Immature natural killer cell (primary cell): ENCODE results near the gene PPM1F. TPM values are rescaled to one million over a fixed set of nuclear protein-coding genes. Genes with fewer than 3 reads are reported as not detected.
A peak's percentile ranks its signal among the peaks of the same experiment; 100 is the strongest.
"Not testable (repeated sequence)": the region's sequence is repeated elsewhere in the genome, so short reads cannot be mapped to it uniquely, and the experiment has no call there.

Experiments
- DNase-seq, 3 donors: peaks; one replicate each; pipeline ENCODE4 v3.0.0; 2022; ENCODE audit warnings: mixed read lengths in 1 of 3
- H3K27ac Mint-ChIP-seq, 6 donors: one replicate each; pipeline ENCODE4 v1.8.0; 2020; ENCODE audit warnings: mixed read lengths in 6 of 6, mild to moderate bottlenecking in 5 of 6, inconsistent platforms in 4 of 6, moderate library complexity in 3 of 6
- H3K27me3 Mint-ChIP-seq, 3 donors: one replicate each; pipeline ENCODE4 v1.8.0; 2020 to 2021; ENCODE audit warnings: low read depth in 3 of 3, mild to moderate bottlenecking in 3 of 3, mixed read lengths in 3 of 3, moderate library complexity in 3 of 3, inconsistent platforms in 1 of 3
- H3K36me3 Mint-ChIP-seq, 3 donors: one replicate each; pipeline ENCODE4 v1.8.0; 2020; ENCODE audit warnings: mixed read lengths in 3 of 3, inconsistent platforms in 2 of 3, mild to moderate bottlenecking in 2 of 3
- H3K4me1 Mint-ChIP-seq, 2 donors: one replicate each; pipeline ENCODE4 v1.8.0; 2020; ENCODE audit warnings: inconsistent platforms in 2 of 2, mild to moderate bottlenecking in 2 of 2, mixed read lengths in 2 of 2, moderate library complexity in 1 of 2
- H3K4me3 Mint-ChIP-seq, 5 donors: one replicate each; pipeline ENCODE4 v1.8.0; 2020; ENCODE audit warnings: mild to moderate bottlenecking in 5 of 5, mixed read lengths in 5 of 5, inconsistent platforms in 3 of 5, moderate library complexity in 3 of 5
- H3K9me3 Mint-ChIP-seq, 6 donors: one replicate each; pipeline ENCODE4 v1.8.0; 2020; ENCODE audit warnings: mild to moderate bottlenecking in 6 of 6, mixed read lengths in 6 of 6, inconsistent platforms in 4 of 6, moderate library complexity in 3 of 6
- polyA plus RNA-seq, 3 donors: library from polyadenylated mRNA; unstranded; fragments of 300-500 nt; fragmentation: Illumina TruSeq; gene quantifications; one replicate each; pipeline ENCODE4 v1.2.3, GENCODE V29; 2021

Gene PPM1F
- polyA plus RNA-seq, 3 donors from 2014 or later = 5.5 to 13.6 (median 8.0) TPM

GRCh38 chr22:21947040-21948014 lies 5.3 kb downstream of the PPM1F start:
- no peak overlapping the region for H3K27ac Mint-ChIP-seq

DNA sequence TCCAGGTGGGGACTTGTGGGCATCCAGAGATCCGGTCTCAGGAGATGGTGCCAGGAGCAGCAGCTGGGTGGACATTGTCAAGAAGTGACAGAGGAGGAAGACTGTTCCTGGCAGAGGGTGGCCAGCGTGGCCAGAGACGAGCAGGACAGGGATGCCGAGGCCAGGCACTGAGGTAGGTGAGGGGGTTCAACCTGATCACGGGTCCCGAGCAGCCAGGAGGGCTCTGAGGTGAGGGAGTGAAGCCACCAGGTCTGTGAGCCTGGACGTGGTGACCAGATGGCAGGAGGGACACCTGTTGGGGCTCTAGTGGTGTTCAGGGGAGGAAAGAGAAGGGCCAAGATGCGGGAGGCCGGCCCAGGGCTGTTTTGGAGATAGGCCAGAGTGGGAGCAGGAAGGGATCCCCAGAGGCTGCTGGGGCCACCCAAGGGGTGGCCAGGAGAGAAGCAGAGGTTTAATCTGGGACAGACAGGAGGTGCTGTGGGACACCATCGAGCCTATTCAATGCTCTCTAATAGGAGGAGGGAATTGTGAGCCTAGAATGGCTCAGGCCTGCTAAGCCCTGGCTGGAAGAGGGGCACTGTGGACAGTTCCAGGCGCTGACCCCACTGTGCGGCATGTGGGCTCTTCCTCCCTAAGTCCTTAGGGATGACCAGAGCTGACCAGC lies 6.3 kb downstream of the PPM1F start:
- peaks cover 0 to 3% (median 2%) of the 10 kb centered on the region in 3 donors for H3K27me3 Mint-ChIP-seq
- no peak overlapping the region for H3K4me3 Mint-ChIP-seq
- DNase-seq = no peak
- no peaks in the 10 kb centered on the region for H3K9me3 Mint-ChIP-seq
- no peak overlapping the region for H3K27ac Mint-ChIP-seq
- peaks cover 6 to 8% (median 6%) of the 10 kb centered on the region in 3 donors for H3K36me3 Mint-ChIP-seq
- H3K4me1 Mint-ChIP-seq = peaks cover 12 to 13% of the 10 kb centered on the region in 2 donors

More at GRCh38 chr22:21947040-21948014, 5.3 kb downstream of the PPM1F start:
- DNase-seq = no peak
- Mint-ChIP-seq H3K36me3 (peaks cover 5 to 6% (median 6%) of the 10 kb centered on the region in 3 donors), H3K27me3 (peaks cover 2 to 4% (median 3%) of the 10 kb centered on the region in 3 donors), H3K4me1 (peaks cover 14 to 21% of the 10 kb centered on the region in 2 donors), H3K9me3 (no peaks in the 10 kb centered on the region), H3K4me3 (no peak overlapping the region)

- Mint-ChIP-seq H3K27me3 (peaks cover 0 to 3% (median 0%) of the 10 kb centered on the region in 3 donors), H3K36me3 (peaks cover 6 to 12% (median 6%) of the 10 kb centered on the region in 3 donors), H3K9me3 (no peaks in the 10 kb centered on the region), H3K4me3 (no peak overlapping the region), H3K4me1 (peaks cover 5 to 10% of the 10 kb centered on the region in 2 donors), H3K27ac (no peak overlapping the region)
- DNase-seq = no peak
Observed at GRCh38 chr22:21945453-21946261, 7.0 kb downstream of the PPM1F start.

GRCh38 chr22:21944871-21945270 lies 7.8 kb downstream of the PPM1F start:
- Mint-ChIP-seq H3K27ac (no peak overlapping the region), H3K9me3 (no peaks in the 10 kb centered on the region), H3K27me3 (peaks cover 0 to 3% (median 0%) of the 10 kb centered on the region in 3 donors), H3K4me3 (no peak overlapping the region), H3K36me3 (peaks cover 6 to 12% (median 6%) of the 10 kb centered on the region in 3 donors), H3K4me1 (peaks cover 5 to 12% of the 10 kb centered on the region in 2 donors)
- no peak for DNase-seq

GRCh38 chr22:21943571-21944448 lies 8.8 kb downstream of the PPM1F start:
- no peak overlapping the region for H3K4me3 Mint-ChIP-seq
- DNase-seq = no peak
- no peak overlapping the region for H3K27ac Mint-ChIP-seq
- peaks cover 13 to 19% of the 10 kb centered on the region in 2 donors for H3K4me1 Mint-ChIP-seq
- peaks cover 0 to 3% (median 1%) of the 10 kb centered on the region in 3 donors for H3K27me3 Mint-ChIP-seq
- H3K36me3 Mint-ChIP-seq = peaks cover 6 to 12% (median 6%) of the 10 kb centered on the region in 3 donors
- no peaks in the 10 kb centered on the region for H3K9me3 Mint-ChIP-seq

- Mint-ChIP-seq H3K27ac (peak overlapping the region in 1 of 6 donors; percentile 44), H3K4me3 (no peak overlapping the region), H3K9me3 (no peaks in the 10 kb centered on the region), H3K36me3 (peaks cover 6 to 12% (median 6%) of the 10 kb centered on the region in 3 donors), H3K4me1 (peaks cover 24 to 29% of the 10 kb centered on the region in 2 donors), H3K27me3 (peaks cover 3 to 4% (median 4%) of the 10 kb centered on the region in 3 donors)
- DNase-seq = no peak
Observed at GRCh38 chr22:21942407-21943343, 10.0 kb downstream of the PPM1F start.

GRCh38 chr22:21941921-21942320 lies 10.7 kb downstream of the PPM1F start:
- no peaks in the 10 kb centered on the region for H3K9me3 Mint-ChIP-seq
- no peak for DNase-seq
- peak overlapping the region in 2 of 6 donors; percentile 45 to 60 for H3K27ac Mint-ChIP-seq
- H3K4me3 Mint-ChIP-seq = no peak overlapping the region
- peaks cover 28 to 31% of the 10 kb centered on the region in 2 donors for H3K4me1 Mint-ChIP-seq
- H3K36me3 Mint-ChIP-seq = peaks cover 6 to 12% (median 6%) of the 10 kb centered on the region in 3 donors
- H3K27me3 Mint-ChIP-seq = peaks cover 4% of the 10 kb centered on the region in 3 donors

- Mint-ChIP-seq H3K36me3 (peaks cover 6 to 12% (median 6%) of the 10 kb centered on the region in 3 donors), H3K4me1 (peaks cover 31 to 33% of the 10 kb centered on the region in 2 donors), H3K9me3 (no peaks in the 10 kb centered on the region), H3K4me3 (no peak overlapping the region), H3K27me3 (peaks cover 4% of the 10 kb centered on the region in 3 donors), H3K27ac (peak overlapping the region in 3 of 6 donors; percentile 39 to 49 (median 46))
- DNase-seq = no peak
Observed at GRCh38 chr22:21940521-21940920, 12.1 kb downstream of the PPM1F start.

DNA sequence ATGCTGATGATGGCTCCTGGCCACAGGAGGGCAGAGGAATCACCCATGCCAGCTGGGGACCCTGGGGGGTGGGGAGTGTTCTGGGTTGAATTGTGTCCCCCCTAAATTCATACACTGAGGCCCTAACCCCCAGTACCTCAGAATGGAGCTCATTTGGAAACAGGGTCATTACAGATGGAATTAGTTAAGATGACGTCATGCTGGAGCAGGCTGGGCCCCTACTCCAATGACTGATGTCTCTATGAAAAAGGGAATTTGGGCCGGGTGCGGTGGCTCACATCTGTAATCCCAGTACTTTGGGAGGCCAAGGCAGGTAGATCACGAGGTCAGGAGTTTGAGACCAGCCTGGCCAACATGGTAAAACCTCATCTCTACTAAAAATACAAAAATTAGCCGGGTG lies 12.7 kb downstream of the PPM1F start:
- not testable (repeated sequence) for H3K36me3 Mint-ChIP-seq, DNase-seq, H3K9me3 Mint-ChIP-seq, H3K27me3 Mint-ChIP-seq
- Mint-ChIP-seq H3K27ac (peak overlapping the region in 3 of 6 donors; percentile 39 to 61 (median 49)), H3K4me3 (peak overlapping the region in 1 of 5 donors; percentile 12), H3K4me1 (peaks cover 31 to 33% of the 10 kb centered on the region in 2 donors)

DNA sequence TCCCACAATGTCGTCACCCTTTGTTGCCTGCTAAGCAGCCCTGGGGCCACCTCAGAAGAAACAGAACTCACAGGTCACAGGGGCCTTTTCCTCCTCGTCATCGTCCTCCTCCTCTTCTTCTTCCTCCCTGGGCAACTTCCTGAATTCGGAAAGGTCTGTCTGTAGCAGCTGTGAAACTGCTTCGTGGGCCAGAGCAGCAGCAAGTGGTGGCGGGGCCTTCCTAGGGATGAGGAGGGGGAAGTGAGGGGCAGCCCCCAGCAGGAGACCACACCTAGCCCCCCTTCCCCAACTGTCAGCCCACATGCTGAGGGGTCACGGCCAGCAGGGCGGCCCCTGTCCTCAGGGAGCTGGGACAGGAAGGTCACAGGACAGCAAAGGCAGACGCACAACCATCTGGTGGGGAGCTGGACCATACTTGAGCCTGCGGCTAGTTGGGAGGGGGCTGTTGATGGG lies 13.2 kb downstream of the PPM1F start:
- Mint-ChIP-seq H3K4me3 (peak overlapping the region; percentile 25 to 64 (median 60)), H3K36me3 (peaks cover 0 to 7% (median 6%) of the 10 kb centered on the region in 3 donors), H3K27me3 (peaks cover 4% of the 10 kb centered on the region in 3 donors), H3K9me3 (no peaks in the 10 kb centered on the region), H3K4me1 (peaks cover 31 to 33% of the 10 kb centered on the region in 2 donors), H3K27ac (peak overlapping the region in 5 of 6 donors; percentile 61 to 93 (median 89))
- DNase-seq = no peak

- H3K27me3 Mint-ChIP-seq = peaks cover 2 to 4% (median 4%) of the 10 kb centered on the region in 3 donors
- no peak for DNase-seq
- H3K9me3 Mint-ChIP-seq = no peaks in the 10 kb centered on the region
- peak overlapping the region; percentile 86 to 94 (median 91) for H3K4me3 Mint-ChIP-seq
- H3K36me3 Mint-ChIP-seq = peaks cover 0 to 7% (median 6%) of the 10 kb centered on the region in 3 donors
- H3K4me1 Mint-ChIP-seq = peaks cover 30 to 33% of the 10 kb centered on the region in 2 donors
- H3K27ac Mint-ChIP-seq = peak overlapping the region; percentile 86 to 96 (median 92)
Observed at GRCh38 chr22:21938906-21939305, 13.7 kb downstream of the PPM1F start.
